ENCODE results near the gene RAB33B. TPM values are rescaled to one million over a fixed set of nuclear protein-coding genes. Genes with fewer than 3 reads are reported as not detected.

RAB33B gene
- total RNA-seq, 1 donor from 2014 or later: 11.8 TPM

DNA sequence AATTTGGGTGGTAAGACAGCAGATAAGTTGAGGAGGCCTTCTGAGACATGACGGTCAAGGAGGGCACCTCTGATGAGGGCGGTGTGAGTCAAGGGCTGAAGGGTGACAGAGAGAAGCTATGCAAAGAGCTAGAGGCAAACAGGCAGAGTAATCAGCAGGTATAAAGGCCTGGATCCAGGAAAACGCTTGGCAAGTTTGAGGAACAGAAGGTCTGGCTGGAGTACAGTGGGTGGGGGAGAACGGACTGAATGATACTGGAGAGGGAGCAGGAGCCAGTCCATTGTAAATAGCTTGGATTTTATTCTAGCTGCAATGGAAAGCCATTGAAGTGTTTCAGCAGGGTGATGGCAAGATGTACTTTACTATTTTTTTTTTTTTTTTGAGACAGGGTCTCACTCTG, 39.3 kb downstream of the RAB33B start:
- Histone ChIP-seq H4K20me1 (ENCODE audit: insufficient read depth, low read length) (no peaks in the 10 kb centered on the region), H2AFZ (ENCODE audit: low read depth, low read length) (no peak overlapping the region), H3K4me1 (ENCODE audit: insufficient read depth, low read length) (no peaks in the 10 kb centered on the region), H3K36me3 (ENCODE audit: insufficient read depth, low read length) (no peaks in the 10 kb centered on the region), H3K27me3 (ENCODE audit: insufficient read depth, low read length) (no peaks in the 10 kb centered on the region), H3K9me3 (ENCODE audit: insufficient read depth, low read depth, low read length) (no peaks in the 10 kb centered on the region), H3K27ac (ENCODE audit: low read depth, low read length) (no peak overlapping the region), H3K79me2 (ENCODE audit: insufficient read depth, low read length) (no peaks in the 10 kb centered on the region), H3K4me3 (ENCODE audit: insufficient read depth, low read depth, low read length) (no peak overlapping the region), H3K4me2 (ENCODE audit: low read length) (no peak overlapping the region), H3K9ac (ENCODE audit: low read length) (no peak overlapping the region)
- Mint-ChIP-seq H3K4me1 (ENCODE audit: low read depth, unreplicated experiment) (no peaks in the 10 kb centered on the region), H3K27me3 (ENCODE audit: low read depth, unreplicated experiment) (no peaks in the 10 kb centered on the region), H3K36me3 (ENCODE audit: low read depth, unreplicated experiment) (no peaks in the 10 kb centered on the region), H3K27ac (ENCODE audit: unreplicated experiment) (no peak overlapping the region), H3K9me3 (ENCODE audit: unreplicated experiment) (peaks cover 4% of the 10 kb centered on the region), H3K4me3 (ENCODE audit: unreplicated experiment) (no peak overlapping the region)
- no peak for FAIRE-seq
- TF ChIP-seq EZH2 (IDR thresholded peaks at IDR 0.05; ENCODE audit: insufficient read depth, low read length) (no peak), CTCF (IDR thresholded peaks at IDR 0.05; ENCODE audit: insufficient read depth, low read depth, low read length) (no peak)
- DNase-seq (ENCODE audit: low read depth): no peak

DNA sequence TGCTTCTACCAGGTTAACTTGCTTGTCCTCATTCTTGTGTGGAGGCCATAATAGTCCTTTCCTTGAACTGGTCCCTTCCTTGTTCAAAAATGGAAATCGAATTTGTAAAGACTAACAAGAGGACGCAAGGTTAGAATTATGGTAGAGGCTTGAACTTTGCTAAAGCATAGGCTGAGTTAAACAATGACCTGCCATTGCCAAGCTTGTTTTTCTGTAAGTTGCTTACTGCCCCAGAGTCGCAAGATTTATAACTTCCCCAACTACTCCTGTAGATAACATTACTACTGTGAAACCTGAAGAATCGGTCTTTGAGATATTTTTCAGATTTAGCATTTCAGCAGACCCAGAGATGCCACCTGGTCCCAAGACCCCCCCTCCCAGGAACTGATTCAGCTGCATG, 45.3 kb downstream of the RAB33B start:
- Histone ChIP-seq H3K36me3 (ENCODE audit: insufficient read depth, low read length) (no peaks in the 10 kb centered on the region), H3K4me1 (ENCODE audit: insufficient read depth, low read length) (no peaks in the 10 kb centered on the region), H3K27ac (ENCODE audit: low read depth, low read length) (no peak overlapping the region), H3K79me2 (ENCODE audit: insufficient read depth, low read length) (no peaks in the 10 kb centered on the region), H3K27me3 (ENCODE audit: insufficient read depth, low read length) (no peaks in the 10 kb centered on the region), H3K4me3 (ENCODE audit: insufficient read depth, low read depth, low read length) (no peak overlapping the region), H2AFZ (ENCODE audit: low read depth, low read length) (no peak overlapping the region), H3K9ac (ENCODE audit: low read length) (no peak overlapping the region), H4K20me1 (ENCODE audit: insufficient read depth, low read length) (no peaks in the 10 kb centered on the region), H3K9me3 (ENCODE audit: insufficient read depth, low read depth, low read length) (no peaks in the 10 kb centered on the region), H3K4me2 (ENCODE audit: low read length) (no peak overlapping the region)
- Mint-ChIP-seq H3K4me1 (ENCODE audit: low read depth, unreplicated experiment) (peaks cover 8% of the 10 kb centered on the region), H3K27ac (ENCODE audit: unreplicated experiment) (no peak overlapping the region), H3K36me3 (ENCODE audit: low read depth, unreplicated experiment) (peaks cover 5% of the 10 kb centered on the region), H3K27me3 (ENCODE audit: low read depth, unreplicated experiment) (no peaks in the 10 kb centered on the region), H3K9me3 (ENCODE audit: unreplicated experiment) (no peaks in the 10 kb centered on the region), H3K4me3 (ENCODE audit: unreplicated experiment) (no peak overlapping the region)
- TF ChIP-seq CTCF (IDR thresholded peaks at IDR 0.05; ENCODE audit: insufficient read depth, low read depth, low read length) (no peak), EZH2 (IDR thresholded peaks at IDR 0.05; ENCODE audit: insufficient read depth, low read length) (no peak)
- no peak for DNase-seq (ENCODE audit: low read depth)
- FAIRE-seq: no peak

- H3K27ac ChIP-seq (ENCODE audit: low read depth, low read length): no peak overlapping the region
- no peaks in the 10 kb centered on the region for H3K27me3 ChIP-seq (ENCODE audit: insufficient read depth, low read length)
- no peak overlapping the region for H3K4me3 Mint-ChIP-seq (ENCODE audit: unreplicated experiment)
- FAIRE-seq (no peak), DNase-seq (ENCODE audit: low read depth) (no peak)
- no peaks in the 10 kb centered on the region for H3K9me3 ChIP-seq (ENCODE audit: insufficient read depth, low read depth, low read length)
- H3K4me1 Mint-ChIP-seq (ENCODE audit: low read depth, unreplicated experiment): peaks cover 8% of the 10 kb centered on the region
- no peaks in the 10 kb centered on the region for H3K9me3 Mint-ChIP-seq (ENCODE audit: unreplicated experiment)
- H4K20me1 ChIP-seq (ENCODE audit: insufficient read depth, low read length): no peaks in the 10 kb centered on the region
- no peaks in the 10 kb centered on the region for H3K4me1 ChIP-seq (ENCODE audit: insufficient read depth, low read length)
- no peaks in the 10 kb centered on the region for H3K27me3 Mint-ChIP-seq (ENCODE audit: low read depth, unreplicated experiment)
- TF ChIP-seq CTCF (IDR thresholded peaks at IDR 0.05; ENCODE audit: insufficient read depth, low read depth, low read length): no peak
- TF ChIP-seq EZH2 (IDR thresholded peaks at IDR 0.05; ENCODE audit: insufficient read depth, low read length): no peak
- no peaks in the 10 kb centered on the region for H3K36me3 ChIP-seq (ENCODE audit: insufficient read depth, low read length)
- no peak overlapping the region for H3K4me2 ChIP-seq (ENCODE audit: low read length)
- H2AFZ ChIP-seq (ENCODE audit: low read depth, low read length): no peak overlapping the region
- H3K27ac Mint-ChIP-seq (ENCODE audit: unreplicated experiment): no peak overlapping the region
- no peak overlapping the region for H3K4me3 ChIP-seq (ENCODE audit: insufficient read depth, low read depth, low read length)
- H3K9ac ChIP-seq (ENCODE audit: low read length): no peak overlapping the region
- H3K36me3 Mint-ChIP-seq (ENCODE audit: low read depth, unreplicated experiment): peaks cover 7% of the 10 kb centered on the region
- H3K79me2 ChIP-seq (ENCODE audit: insufficient read depth, low read length): no peaks in the 10 kb centered on the region
These were observed 47.2 kb downstream of the RAB33B start for GRCh38 chr4:139501117-139501516.
